ENCODE measurements around the gene PIPOX. TPM values are rescaled to one million over a fixed set of nuclear protein-coding genes. Genes with fewer than 3 reads are reported as not detected.

PIPOX gene
- total and polyA plus RNA-seq, 2 of the 8 experiments (the other 6 are each of a cell fraction or from before 2014, with no cell fraction given) = 57.2 to 99.6 TPM

DNA sequence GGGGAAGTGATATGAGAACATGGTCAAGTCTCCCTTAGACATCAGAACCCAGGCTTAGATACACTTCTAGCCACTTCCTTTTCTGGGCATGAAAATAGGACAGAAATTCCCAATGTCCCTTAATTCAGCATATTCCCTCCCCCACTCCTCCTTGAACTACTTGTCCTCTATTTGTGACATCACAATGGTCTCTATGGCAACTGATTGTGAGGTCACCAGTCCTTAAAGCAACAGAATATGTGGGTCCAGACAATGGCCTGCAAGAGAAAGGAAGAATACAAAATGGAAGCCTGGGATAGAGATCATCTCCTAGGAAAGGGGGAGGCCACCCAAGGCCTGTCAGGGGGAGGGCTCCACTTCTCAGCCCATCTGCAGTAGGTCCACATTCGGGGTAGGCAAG lies 30.4 kb upstream of the PIPOX start (continued):
- TF ChIP-seq, protein P1, sequence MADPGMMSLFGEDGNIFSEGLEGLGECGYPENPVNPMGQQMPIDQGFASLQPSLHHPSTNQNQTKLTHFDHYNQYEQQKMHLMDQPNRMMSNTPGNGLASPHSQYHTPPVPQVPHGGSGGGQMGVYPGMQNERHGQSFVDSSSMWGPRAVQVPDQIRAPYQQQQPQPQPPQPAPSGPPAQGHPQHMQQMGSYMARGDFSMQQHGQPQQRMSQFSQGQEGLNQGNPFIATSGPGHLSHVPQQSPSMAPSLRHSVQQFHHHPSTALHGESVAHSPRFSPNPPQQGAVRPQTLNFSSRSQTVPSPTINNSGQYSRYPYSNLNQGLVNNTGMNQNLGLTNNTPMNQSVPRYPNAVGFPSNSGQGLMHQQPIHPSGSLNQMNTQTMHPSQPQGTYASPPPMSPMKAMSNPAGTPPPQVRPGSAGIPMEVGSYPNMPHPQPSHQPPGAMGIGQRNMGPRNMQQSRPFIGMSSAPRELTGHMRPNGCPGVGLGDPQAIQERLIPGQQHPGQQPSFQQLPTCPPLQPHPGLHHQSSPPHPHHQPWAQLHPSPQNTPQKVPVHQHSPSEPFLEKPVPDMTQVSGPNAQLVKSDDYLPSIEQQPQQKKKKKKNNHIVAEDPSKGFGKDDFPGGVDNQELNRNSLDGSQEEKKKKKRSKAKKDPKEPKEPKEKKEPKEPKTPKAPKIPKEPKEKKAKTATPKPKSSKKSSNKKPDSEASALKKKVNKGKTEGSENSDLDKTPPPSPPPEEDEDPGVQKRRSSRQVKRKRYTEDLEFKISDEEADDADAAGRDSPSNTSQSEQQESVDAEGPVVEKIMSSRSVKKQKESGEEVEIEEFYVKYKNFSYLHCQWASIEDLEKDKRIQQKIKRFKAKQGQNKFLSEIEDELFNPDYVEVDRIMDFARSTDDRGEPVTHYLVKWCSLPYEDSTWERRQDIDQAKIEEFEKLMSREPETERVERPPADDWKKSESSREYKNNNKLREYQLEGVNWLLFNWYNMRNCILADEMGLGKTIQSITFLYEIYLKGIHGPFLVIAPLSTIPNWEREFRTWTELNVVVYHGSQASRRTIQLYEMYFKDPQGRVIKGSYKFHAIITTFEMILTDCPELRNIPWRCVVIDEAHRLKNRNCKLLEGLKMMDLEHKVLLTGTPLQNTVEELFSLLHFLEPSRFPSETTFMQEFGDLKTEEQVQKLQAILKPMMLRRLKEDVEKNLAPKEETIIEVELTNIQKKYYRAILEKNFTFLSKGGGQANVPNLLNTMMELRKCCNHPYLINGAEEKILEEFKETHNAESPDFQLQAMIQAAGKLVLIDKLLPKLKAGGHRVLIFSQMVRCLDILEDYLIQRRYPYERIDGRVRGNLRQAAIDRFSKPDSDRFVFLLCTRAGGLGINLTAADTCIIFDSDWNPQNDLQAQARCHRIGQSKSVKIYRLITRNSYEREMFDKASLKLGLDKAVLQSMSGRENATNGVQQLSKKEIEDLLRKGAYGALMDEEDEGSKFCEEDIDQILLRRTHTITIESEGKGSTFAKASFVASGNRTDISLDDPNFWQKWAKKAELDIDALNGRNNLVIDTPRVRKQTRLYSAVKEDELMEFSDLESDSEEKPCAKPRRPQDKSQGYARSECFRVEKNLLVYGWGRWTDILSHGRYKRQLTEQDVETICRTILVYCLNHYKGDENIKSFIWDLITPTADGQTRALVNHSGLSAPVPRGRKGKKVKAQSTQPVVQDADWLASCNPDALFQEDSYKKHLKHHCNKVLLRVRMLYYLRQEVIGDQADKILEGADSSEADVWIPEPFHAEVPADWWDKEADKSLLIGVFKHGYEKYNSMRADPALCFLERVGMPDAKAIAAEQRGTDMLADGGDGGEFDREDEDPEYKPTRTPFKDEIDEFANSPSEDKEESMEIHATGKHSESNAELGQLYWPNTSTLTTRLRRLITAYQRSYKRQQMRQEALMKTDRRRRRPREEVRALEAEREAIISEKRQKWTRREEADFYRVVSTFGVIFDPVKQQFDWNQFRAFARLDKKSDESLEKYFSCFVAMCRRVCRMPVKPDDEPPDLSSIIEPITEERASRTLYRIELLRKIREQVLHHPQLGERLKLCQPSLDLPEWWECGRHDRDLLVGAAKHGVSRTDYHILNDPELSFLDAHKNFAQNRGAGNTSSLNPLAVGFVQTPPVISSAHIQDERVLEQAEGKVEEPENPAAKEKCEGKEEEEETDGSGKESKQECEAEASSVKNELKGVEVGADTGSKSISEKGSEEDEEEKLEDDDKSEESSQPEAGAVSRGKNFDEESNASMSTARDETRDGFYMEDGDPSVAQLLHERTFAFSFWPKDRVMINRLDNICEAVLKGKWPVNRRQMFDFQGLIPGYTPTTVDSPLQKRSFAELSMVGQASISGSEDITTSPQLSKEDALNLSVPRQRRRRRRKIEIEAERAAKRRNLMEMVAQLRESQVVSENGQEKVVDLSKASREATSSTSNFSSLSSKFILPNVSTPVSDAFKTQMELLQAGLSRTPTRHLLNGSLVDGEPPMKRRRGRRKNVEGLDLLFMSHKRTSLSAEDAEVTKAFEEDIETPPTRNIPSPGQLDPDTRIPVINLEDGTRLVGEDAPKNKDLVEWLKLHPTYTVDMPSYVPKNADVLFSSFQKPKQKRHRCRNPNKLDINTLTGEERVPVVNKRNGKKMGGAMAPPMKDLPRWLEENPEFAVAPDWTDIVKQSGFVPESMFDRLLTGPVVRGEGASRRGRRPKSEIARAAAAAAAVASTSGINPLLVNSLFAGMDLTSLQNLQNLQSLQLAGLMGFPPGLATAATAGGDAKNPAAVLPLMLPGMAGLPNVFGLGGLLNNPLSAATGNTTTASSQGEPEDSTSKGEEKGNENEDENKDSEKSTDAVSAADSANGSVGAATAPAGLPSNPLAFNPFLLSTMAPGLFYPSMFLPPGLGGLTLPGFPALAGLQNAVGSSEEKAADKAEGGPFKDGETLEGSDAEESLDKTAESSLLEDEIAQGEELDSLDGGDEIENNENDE (IDR thresholded peaks at IDR 0.05; ENCODE audit: insufficient replicate concordance, low read length) = no peak
- peak; percentile 70 for TF ChIP-seq CREB1 (IDR thresholded peaks at IDR 0.05)
